Germinal center (tissue), 1 donor: ENCODE measurements around the gene CTNNA2.

Source experiments
- DNase-seq: peaks from one replicate; pipeline ENCODE4 v3.0.0; 2012; ENCODE audit warnings: mixed read lengths, low spot score

Gene CTNNA2

DNA sequence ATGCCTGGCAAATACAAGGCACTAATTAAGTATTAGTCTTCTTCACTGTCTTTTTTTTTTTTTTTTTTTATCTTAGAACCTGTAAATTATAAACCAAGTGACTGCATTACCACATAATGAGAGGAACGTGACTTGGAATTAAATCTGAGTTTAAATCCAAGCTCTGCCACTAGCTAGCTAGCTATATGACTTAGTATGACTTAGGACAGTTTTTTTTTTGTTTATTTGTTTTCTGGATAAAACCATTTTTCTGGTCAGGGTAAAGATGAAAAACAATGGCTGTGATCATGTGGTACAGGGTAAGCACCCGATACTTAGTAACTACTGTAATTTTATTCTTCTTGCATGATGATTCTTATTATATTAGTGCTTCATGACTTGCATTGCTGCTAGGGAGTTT lies 983.5 kb downstream of the CTNNA2 start:
- no peak for DNase-seq

- no peak for DNase-seq
These were observed 983.9 kb downstream of the CTNNA2 start for GRCh38 chr2:80496775-80497174.

- no peak for DNase-seq
These were observed 986.2 kb downstream of the CTNNA2 start for GRCh38 chr2:80499095-80499494.

DNA sequence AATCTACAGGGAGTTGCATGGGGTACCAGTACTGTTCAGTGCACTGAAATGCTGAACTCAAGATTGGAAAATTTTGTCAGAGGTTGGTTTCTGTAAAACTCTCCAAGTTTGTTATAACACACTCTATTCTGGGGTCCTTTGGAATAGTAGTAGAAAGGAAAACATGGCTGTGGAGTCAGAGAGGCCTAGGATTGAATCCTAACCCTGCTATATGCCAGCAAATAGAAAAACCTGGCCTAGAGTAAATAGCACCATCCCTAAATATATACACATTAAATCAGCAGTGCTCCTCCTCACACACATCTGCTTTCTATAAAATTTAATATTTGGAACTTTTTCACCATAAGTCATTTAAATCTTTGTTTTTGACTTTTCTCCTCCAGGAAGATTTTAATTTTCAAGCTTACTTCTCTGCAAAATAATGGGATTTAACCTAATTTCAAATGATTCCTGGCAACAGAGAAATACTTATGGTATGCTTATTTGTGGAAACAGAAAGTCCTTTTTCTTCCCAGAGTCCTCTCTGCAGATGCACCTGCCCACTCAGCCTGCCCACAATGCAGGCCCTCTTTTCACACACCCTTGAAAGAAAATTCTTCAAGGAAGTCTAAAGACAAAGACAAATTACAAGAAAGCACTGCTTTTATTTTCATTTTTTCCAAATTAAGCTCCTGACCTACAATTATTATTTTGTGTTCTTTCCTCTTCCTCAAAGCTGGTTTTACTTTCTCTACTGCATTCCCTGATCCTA lies 989.2 kb downstream of the CTNNA2 start:
- DNase-seq: no peak

DNA sequence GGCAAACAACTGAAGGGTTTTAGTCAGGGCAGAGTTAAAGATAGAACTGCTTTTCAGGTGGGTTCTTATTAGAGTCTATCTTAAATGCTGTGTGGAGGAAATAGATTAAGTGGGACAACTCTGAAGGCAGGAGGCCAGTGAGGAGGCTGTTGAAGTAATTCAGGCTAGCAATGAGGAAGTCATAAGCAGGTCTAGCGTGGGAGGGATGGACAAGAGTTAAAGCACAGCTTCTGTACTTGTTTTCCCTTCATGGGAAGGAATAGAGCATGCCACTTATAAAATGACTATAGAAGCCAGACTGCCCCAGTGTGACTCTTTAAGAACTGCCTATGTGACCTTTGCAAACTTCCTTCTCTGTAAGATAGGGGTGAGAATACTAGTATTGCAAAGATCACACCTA lies 993.7 kb downstream of the CTNNA2 start:
- no peak for DNase-seq

DNA sequence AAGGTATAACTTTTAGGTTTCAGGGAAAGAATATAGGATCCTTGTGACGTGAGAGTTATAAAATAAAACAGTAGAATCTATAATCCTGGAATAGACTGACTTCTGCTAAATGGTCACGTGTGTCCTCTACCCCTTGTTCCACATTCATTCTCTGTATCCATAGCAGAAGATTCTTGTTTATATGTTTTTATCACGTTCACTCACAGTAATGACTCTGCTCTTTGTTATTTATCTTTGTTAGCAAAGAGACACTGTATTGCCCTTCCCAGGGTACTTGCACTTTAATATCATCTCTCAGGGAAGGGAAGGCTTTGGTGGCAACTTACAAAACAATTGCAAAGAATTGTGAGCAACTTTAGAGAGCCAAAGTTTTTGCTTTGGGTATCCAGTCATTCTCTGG lies 997.9 kb downstream of the CTNNA2 start:
- no peak for DNase-seq

- DNase-seq: no peak
These were observed 1003.1 kb downstream of the CTNNA2 start for GRCh38 chr2:80515964-80516363.

DNA sequence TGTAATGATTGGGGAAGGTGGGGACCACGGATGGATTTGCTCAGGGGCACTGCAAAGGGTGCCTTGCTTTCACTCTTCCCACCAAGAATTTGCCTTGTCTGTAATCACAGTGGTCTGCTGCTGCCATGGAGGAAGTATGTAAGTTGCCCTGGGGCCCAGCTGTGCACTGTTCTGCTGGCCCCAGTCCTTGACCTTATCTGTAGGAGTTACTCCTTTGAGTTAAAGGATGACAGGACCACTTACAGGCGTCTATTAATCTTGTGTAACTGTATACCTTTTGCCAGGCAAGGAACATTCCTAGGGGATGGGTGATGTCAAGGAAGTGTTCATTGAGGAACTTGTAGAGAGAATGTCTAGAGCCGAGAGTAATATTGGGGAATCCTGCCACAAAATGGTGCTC lies 1004.5 kb downstream of the CTNNA2 start:
- no peak for DNase-seq

DNA sequence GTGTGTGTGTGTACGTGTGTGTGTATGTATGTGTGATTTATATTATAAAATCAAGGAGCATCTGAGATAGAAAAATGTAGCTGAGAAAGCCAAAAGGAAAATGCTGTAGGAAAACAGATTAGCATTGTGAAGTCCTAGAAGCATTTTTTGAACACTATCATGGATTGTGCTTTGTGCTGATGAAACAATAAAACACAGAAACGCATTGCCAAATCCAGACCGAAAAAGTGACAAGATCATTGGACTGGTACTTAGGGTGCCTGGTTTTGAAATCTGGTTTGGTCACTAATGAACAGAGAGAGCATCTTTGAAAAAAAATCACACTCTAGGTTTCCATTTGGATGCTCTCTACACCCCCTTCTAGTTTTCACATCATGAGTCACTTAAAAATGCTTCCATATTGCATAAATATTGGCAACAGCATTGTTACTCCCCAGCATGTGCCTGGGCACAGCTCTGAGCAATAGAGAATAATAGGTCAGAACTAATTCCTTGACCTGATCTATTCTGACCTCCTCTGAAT lies 1006.3 kb downstream of the CTNNA2 start:
- DNase-seq: no peak

GRCh38 chr2:80519699-80520291 lies 1006.9 kb downstream of the CTNNA2 start:
- DNase-seq: no peak

- no peak for DNase-seq
These were observed 1012.3 kb downstream of the CTNNA2 start for GRCh38 chr2:80525152-80525551.

DNA sequence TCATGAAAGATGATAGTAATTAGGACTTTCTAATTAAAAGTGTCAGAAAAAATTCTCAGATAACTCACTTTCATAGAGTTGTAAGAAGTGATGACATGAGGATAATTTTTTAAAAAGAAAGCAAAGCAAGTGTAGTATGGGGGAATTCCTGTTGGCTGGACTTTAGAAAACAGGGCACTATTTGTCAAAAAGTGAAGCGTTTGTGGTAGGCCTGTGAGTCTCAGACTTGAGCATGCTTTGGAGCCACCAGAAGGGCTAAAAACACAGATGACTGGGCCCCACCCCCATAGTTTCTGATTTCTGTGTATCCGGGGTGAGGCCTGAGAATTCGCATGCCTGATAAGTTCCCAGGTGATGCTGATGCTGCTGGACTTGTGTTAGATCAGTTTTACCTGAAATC lies 1014.3 kb downstream of the CTNNA2 start:
- no peak for DNase-seq

DNA sequence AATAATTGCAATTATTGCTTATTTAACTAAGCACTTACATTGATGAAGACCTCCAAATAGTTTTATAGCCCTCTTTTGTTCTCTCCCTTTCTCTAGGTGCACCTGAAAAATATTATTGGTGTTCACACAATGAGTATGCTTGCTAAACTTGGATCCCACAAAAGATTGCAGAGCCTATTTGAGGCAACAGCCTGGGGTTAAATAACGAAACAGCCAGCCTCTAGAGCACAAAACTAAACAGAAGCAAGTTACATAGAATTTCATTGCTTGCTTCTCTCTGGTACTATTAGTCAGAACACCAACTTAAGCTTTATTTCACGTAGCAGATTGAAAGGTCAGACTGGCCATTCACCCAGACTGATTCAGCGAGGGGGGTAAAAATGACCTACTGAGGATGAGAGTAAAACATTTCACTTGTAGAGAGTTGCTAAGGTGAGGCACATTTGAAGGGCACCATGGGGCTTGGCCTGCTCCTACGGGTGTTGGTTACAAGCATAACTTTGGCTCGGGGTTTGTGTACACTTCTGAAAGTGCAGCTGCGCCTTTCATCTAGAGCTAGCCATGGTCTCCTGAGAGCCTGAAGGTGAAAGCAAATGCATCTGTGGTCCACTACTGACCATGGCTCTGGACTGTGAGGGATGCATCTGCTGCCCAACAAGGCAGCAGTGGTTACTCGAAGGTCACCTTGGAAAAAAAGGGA lies 1016.8 kb downstream of the CTNNA2 start:
- DNase-seq: no peak

DNA sequence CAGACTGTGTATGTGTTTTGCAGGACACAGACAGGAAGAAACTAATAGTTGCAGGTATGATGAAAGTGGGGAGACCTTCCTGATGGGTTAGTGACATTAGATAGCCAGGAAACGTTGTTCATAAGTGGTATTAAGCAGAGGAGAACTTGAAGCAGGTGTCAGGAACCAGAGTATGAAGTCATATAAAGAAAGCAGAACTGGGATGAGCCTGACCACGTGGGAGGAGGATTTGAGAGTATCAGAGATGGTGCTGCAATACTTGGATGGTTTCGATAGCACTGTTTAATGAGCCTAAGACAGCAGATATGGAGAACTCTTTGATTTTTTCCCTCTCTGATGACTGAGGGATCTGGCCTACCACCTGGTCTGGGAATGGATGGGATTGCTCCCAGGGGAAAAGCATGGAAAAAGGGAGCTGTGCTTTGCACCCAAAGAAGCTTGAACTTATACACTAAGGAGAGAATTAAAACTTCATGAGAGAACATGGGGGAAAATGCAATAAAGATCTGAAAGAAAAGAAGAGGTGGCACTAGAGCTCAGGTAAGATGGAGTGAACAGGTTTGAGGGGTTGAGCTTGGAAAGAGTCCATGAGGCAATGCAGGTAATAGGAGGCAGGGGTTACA lies 1017.7 kb downstream of the CTNNA2 start:
- DNase-seq: no peak

DNA sequence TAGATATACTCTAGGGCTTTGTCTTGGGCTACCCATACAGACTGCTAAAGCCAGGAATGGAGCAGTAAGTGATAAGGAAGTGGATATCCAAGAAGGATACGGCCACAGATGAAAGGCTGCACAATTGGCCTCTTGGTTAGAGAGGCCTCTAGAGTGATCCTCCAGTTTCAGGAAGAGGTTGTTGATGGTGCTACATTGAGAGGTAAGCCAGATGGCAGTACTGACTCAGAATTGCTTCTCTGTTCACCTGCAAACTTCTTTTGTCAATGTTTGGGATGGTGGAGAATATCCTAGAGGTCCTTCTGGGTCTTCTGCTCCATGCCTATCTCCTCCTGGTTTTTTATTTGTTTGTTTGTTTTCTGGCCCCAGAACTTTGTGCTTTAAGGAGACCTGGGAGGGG lies 1018.5 kb downstream of the CTNNA2 start:
- DNase-seq: no peak

GRCh38 chr2:80545420-80546210 lies 1032.8 kb downstream of the CTNNA2 start:
- DNase-seq: no peak

DNA sequence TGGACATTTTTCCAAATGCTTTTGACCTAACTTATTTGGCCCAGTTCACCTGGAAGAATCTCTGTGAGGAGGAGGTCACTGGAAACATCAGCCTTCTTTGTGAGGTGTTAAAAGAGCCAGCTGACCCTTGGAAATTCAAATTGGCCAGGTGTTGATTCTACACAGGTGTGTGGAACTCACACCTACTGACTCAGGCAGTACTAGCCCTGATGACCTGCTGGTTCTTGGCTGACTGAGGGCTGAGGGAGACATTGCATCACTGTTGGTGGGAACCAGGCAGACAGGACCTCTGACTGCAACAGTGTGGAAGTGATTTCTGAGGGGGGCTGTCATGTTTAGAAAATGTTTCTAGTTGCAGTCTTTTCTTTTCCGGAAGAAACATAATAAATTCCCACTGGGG lies 1033.9 kb downstream of the CTNNA2 start:
- DNase-seq: no peak

GRCh38 chr2:80547344-80547743 lies 1034.5 kb downstream of the CTNNA2 start:
- no peak for DNase-seq

GRCh38 chr2:80548469-80548868 lies 1035.6 kb downstream of the CTNNA2 start:
- DNase-seq: no peak

- DNase-seq: no peak
These were observed 1037.0 kb downstream of the CTNNA2 start for GRCh38 chr2:80549901-80550300.

GRCh38 chr2:80560326-80560725 lies 1047.5 kb downstream of the CTNNA2 start:
- no peak for DNase-seq

DNA sequence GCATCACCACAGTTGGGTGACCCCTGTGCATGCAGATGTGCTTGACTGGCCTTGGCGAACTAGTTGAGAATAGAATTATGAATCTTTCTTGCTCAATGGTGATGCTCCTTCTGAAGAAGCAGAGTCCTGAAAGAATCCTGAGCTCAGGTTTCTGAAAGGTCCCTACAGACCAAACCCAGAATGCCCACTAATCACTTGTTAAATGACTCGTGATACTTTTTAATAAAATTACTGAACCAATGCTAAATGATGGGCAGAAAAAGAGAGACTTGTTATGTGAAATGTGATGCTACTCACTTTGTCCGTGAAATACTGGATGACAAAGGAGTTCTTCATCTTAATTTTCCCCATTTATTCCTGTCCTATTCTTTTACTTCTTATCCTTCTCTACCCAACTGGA lies 1055.2 kb downstream of the CTNNA2 start:
- no peak for DNase-seq
